ENCODE measurements around the gene COA5.

- TF ChIP-seq, protein P1, sequence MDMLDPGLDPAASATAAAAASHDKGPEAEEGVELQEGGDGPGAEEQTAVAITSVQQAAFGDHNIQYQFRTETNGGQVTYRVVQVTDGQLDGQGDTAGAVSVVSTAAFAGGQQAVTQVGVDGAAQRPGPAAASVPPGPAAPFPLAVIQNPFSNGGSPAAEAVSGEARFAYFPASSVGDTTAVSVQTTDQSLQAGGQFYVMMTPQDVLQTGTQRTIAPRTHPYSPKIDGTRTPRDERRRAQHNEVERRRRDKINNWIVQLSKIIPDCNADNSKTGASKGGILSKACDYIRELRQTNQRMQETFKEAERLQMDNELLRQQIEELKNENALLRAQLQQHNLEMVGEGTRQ (IDR thresholded peaks at IDR 0.05), result no peak
- TF ChIP-seq, protein P2, sequence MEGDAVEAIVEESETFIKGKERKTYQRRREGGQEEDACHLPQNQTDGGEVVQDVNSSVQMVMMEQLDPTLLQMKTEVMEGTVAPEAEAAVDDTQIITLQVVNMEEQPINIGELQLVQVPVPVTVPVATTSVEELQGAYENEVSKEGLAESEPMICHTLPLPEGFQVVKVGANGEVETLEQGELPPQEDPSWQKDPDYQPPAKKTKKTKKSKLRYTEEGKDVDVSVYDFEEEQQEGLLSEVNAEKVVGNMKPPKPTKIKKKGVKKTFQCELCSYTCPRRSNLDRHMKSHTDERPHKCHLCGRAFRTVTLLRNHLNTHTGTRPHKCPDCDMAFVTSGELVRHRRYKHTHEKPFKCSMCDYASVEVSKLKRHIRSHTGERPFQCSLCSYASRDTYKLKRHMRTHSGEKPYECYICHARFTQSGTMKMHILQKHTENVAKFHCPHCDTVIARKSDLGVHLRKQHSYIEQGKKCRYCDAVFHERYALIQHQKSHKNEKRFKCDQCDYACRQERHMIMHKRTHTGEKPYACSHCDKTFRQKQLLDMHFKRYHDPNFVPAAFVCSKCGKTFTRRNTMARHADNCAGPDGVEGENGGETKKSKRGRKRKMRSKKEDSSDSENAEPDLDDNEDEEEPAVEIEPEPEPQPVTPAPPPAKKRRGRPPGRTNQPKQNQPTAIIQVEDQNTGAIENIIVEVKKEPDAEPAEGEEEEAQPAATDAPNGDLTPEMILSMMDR (IDR thresholded peaks at IDR 0.05), result no peak
Measured at GRCh38 chr2:98623657-98624056, 15.3 kb upstream of the COA5 start.
